SK-N-SH (cell line): Measurements from ENCODE around the gene SEC11A. TPM values are rescaled to one million over a fixed set of nuclear protein-coding genes. Genes with fewer than 3 reads are reported as not detected.

Experiments used
- CTCF ChIA-PET: fragments of 300-600, 350-600 bp; formaldehyde crosslinking; extraction: SDS; loops from one replicate; lab custom pipeline; 2021; lab: Yijun Ruan, JAX
- POLR2A ChIA-PET: fragments of 350-600 bp; sonication (Branson Sonifier 250); formaldehyde crosslinking; extraction: SDS; loops from one replicate; lab custom pipeline; 2020; ENCODE audit warnings: antibody characterized with exemption, inconsistent platforms; lab: Yijun Ruan, JAX
- DNase-seq: peaks from one replicate; pipeline ENCODE4 v3.0.0; 2012
- H2AFZ ChIP-seq: fragments of 200-600 bp; sonication (generic); 2 replicates; pipeline ENCODE4 v1.8.1; 2016; ENCODE audit warnings: antibody characterized with exemption, mild to moderate bottlenecking, low read depth
- H3F3A ChIP-seq: fragments of 200-600 bp; sonication (generic); replicated peaks from 2 replicates; pipeline ENCODE3; 2016; ENCODE audit warnings: antibody characterized with exemption, mild to moderate bottlenecking; ENCODE audit not compliant: insufficient read depth
- H3K27ac ChIP-seq, 2 experiments: fragments of 200-500 bp in 1 of 2; fragments of 200-600 bp in 1 of 2; sonication (Bioruptor generic) in 1 of 2; sonication (generic), shearing (Covaris generic) in 1 of 2; 2 replicates each; pipeline versions ENCODE4 v1.5.1 to v1.6.1; 2014 to 2016; ENCODE audit warnings: low read depth in 2 of 2, inconsistent platforms in 1 of 2, low read length in 1 of 2, mild to moderate bottlenecking in 1 of 2, mixed read lengths in 1 of 2
- H3K27me3 ChIP-seq: fragments of 200-600 bp; sonication (generic), shearing (Covaris generic); 2 replicates; pipeline ENCODE4 v1.6.1; 2016; ENCODE audit warnings: mixed run types; ENCODE audit not compliant: insufficient read depth
- H3K36me3 ChIP-seq, 2 experiments: fragments of 200-500 bp in 1 of 2; fragments of 200-600 bp in 1 of 2; sonication (Bioruptor generic) in 1 of 2; sonication (generic) in 1 of 2; replicated peaks in 1 of 2; 2 replicates each; pipeline versions ENCODE3 to v1.5.1; 2014 to 2016; ENCODE audit warnings: low read length in 1 of 2, mild to moderate bottlenecking in 1 of 2; ENCODE audit not compliant: insufficient read depth in 2 of 2, control insufficient read depth in 1 of 2
- H3K4me1 ChIP-seq, 2 experiments: fragments of 200-500 bp in 1 of 2; fragments of 200-600 bp in 1 of 2; sonication (Bioruptor generic) in 1 of 2; sonication (generic), shearing (Covaris generic) in 1 of 2; 2 replicates each; pipeline versions ENCODE4 v1.5.1 to v1.6.1; 2014 to 2016; ENCODE audit warnings: low read depth in 1 of 2, low read length in 1 of 2, mixed run types in 1 of 2; ENCODE audit not compliant: insufficient read depth in 2 of 2, control insufficient read depth in 1 of 2
- H3K4me2 ChIP-seq: fragments of 200-600 bp; sonication (generic), shearing (Covaris generic); 2 replicates; pipeline ENCODE4 v1.6.1; 2017; ENCODE audit warnings: mixed run types
- H3K4me3 ChIP-seq, 2 experiments: fragments of 200-500 bp in 1 of 2; fragments of 200-600 bp in 1 of 2; sonication (Bioruptor generic) in 1 of 2; sonication (generic), shearing (Covaris generic) in 1 of 2; 2 replicates each; pipeline versions ENCODE4 v1.5.1 to v1.8.1; 2014 to 2016; ENCODE audit warnings: low read depth in 2 of 2, inconsistent platforms in 1 of 2, low read length in 1 of 2, mild to moderate bottlenecking in 1 of 2, mixed read lengths in 1 of 2, moderate library complexity in 1 of 2
- H3K79me2 ChIP-seq: fragments of 200-600 bp; sonication (generic); 2 replicates; pipeline ENCODE4 v1.8.1; 2017; ENCODE audit warnings: mild to moderate bottlenecking; ENCODE audit not compliant: insufficient read depth
- H3K9ac ChIP-seq: fragments of 200-600 bp; sonication (generic); 2 replicates; pipeline ENCODE4 v1.6.1; 2017; ENCODE audit warnings: mixed run types
- H3K9me2 ChIP-seq: fragments of 200-600 bp; sonication (generic); 2 replicates; pipeline ENCODE4 v1.6.1; 2017; ENCODE audit warnings: mixed run types
- H3K9me3 ChIP-seq: fragments of 200-600 bp; sonication (generic); 2 replicates; pipeline ENCODE4 v1.6.1; 2017; ENCODE audit warnings: mixed run types, mild to moderate bottlenecking, moderate library complexity
- H4K20me1 ChIP-seq: fragments of 200-600 bp; sonication (generic); 2 replicates; pipeline ENCODE4 v1.6.1; 2017; ENCODE audit warnings: mild to moderate bottlenecking, mixed run types; ENCODE audit not compliant: insufficient read depth
- ELF1 ChIP-seq: IDR thresholded peaks from 2 replicates; pipeline ENCODE4 v1.4.0; 2012
- EP300 ChIP-seq, 2 experiments: IDR thresholded peaks; 2 replicates each; pipeline versions ENCODE4 v1.4.0 to v1.6.1; 2012; ENCODE audit warnings: borderline replicate concordance in 1 of 2, low read depth in 1 of 2, low read length in 1 of 2
- JUND ChIP-seq: IDR thresholded peaks from 2 replicates; pipeline ENCODE4 v1.4.0; 2012
- MXI1 ChIP-seq: IDR thresholded peaks from 2 replicates; pipeline ENCODE4 v1.6.1; 2012; ENCODE audit warnings: mild to moderate bottlenecking, low read depth, low read length, improper control_type of control experiment
- NFIC ChIP-seq: IDR thresholded peaks from 2 replicates; pipeline ENCODE4 v1.4.0; 2012; ENCODE audit warnings: borderline replicate concordance
- POLR2AphosphoS5 ChIP-seq: IDR thresholded peaks from 2 replicates; pipeline ENCODE4 v1.6.1; 2012; ENCODE audit warnings: low read depth, low read length
- SIN3A ChIP-seq: IDR thresholded peaks from 2 replicates; pipeline ENCODE4 v1.6.1; 2012; ENCODE audit warnings: low read depth, mild to moderate bottlenecking, low read length, moderate library complexity, borderline replicate concordance
- TAF1 ChIP-seq: IDR thresholded peaks from 2 replicates; pipeline ENCODE4 v1.6.1; 2012; ENCODE audit warnings: low read depth, mild to moderate bottlenecking, low read length, moderate library complexity, borderline replicate concordance
- TCF12 ChIP-seq: IDR thresholded peaks from 2 replicates; pipeline ENCODE4 v1.4.0; 2012
- TEAD4 ChIP-seq: IDR thresholded peaks from 2 replicates; pipeline ENCODE4 v1.4.0; 2012; ENCODE audit warnings: mild to moderate bottlenecking, borderline replicate concordance; ENCODE audit not compliant: insufficient read depth
- YY1 ChIP-seq: IDR thresholded peaks from 2 replicates; pipeline ENCODE4 v1.4.0; 2012; ENCODE audit warnings: low read depth, mild to moderate bottlenecking
- WGBS: methylation state at CpG from one replicate; pipeline ENCODE4 v1.1.6; 2017; ENCODE audit warnings: low lambda C conversion rate; 5-methylcytosine and 5-hydroxymethylcytosine counted together
- polyA plus RNA-seq, 3 experiments: library from polyadenylated mRNA; depleted of rRNA; stranded (reverse); fragments of >200 nt; gene quantifications; 2 replicates each; pipeline ENCODE4 v1.2.3, GENCODE V29; 2012
- TF ChIP-seq, protein P1 (sequence below): IDR thresholded peaks from 2 replicates; pipeline ENCODE4 v1.6.1; 2012; ENCODE audit warnings: mild to moderate bottlenecking, low read depth, low read length, moderate library complexity
- TF ChIP-seq, protein P2 (sequence below): IDR thresholded peaks from 2 replicates; pipeline ENCODE4 v1.4.0; 2012; ENCODE audit warnings: low read depth
- TF ChIP-seq, protein P3 (sequence below): fragments of 150-350 bp; IDR thresholded peaks from 2 replicates; pipeline ENCODE4 v1.6.1; 2016; ENCODE audit warnings: mild to moderate bottlenecking, low read depth, low read length
- TF ChIP-seq, protein P4 (sequence below): IDR thresholded peaks from 2 replicates; pipeline ENCODE4; 2012
- TF ChIP-seq, protein P5 (sequence below): fragments of 200-600 bp; sonication (generic); IDR thresholded peaks from 2 replicates; pipeline ENCODE4 v1.6.1; 2017; ENCODE audit warnings: antibody characterized with exemption, mild to moderate bottlenecking, moderate library complexity

SEC11A gene
- polyA plus RNA-seq, 1 of the 3 experiments (the other 2 are of a cell fraction), result 107 TPM

DNA sequence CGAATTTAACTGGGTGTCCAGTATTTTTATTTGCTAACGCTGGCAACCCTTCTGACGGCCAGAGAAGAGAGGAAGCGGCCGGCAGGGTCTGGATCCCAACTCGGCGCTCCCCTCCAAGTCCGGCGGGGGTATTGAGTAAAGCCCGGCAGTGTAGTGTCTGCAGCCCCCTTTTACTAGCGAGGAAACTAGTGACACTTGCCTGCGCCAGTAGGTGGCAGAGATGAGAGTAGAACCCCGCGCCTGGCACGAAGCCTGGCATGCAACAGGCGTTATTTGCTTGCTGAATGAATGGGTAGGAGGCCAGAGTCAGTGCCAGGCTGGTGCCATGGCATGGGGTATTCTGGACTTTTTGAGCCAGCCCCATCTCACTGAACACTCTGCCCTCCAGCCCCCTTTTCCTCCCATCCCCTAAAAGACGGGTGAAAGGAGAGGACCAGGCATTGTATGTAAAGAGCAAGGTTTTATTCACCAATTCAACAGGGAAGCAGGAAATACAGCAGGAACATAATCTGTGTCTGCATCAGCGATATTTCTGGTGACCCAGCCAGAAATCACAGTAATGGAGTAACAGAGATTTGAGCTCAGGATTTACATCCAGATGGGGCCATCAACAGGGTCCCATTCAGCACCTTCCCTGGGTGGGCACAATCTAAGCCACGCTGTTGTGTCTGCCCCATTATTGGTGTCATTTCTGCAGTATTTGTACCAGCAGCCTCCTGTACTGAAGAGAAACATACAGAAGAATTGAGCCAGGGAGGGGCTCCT lies 61.1 kb downstream of the SEC11A start (continued):
- TF ChIP-seq, protein P1, sequence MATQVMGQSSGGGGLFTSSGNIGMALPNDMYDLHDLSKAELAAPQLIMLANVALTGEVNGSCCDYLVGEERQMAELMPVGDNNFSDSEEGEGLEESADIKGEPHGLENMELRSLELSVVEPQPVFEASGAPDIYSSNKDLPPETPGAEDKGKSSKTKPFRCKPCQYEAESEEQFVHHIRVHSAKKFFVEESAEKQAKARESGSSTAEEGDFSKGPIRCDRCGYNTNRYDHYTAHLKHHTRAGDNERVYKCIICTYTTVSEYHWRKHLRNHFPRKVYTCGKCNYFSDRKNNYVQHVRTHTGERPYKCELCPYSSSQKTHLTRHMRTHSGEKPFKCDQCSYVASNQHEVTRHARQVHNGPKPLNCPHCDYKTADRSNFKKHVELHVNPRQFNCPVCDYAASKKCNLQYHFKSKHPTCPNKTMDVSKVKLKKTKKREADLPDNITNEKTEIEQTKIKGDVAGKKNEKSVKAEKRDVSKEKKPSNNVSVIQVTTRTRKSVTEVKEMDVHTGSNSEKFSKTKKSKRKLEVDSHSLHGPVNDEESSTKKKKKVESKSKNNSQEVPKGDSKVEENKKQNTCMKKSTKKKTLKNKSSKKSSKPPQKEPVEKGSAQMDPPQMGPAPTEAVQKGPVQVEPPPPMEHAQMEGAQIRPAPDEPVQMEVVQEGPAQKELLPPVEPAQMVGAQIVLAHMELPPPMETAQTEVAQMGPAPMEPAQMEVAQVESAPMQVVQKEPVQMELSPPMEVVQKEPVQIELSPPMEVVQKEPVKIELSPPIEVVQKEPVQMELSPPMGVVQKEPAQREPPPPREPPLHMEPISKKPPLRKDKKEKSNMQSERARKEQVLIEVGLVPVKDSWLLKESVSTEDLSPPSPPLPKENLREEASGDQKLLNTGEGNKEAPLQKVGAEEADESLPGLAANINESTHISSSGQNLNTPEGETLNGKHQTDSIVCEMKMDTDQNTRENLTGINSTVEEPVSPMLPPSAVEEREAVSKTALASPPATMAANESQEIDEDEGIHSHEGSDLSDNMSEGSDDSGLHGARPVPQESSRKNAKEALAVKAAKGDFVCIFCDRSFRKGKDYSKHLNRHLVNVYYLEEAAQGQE, result 0 out of 2 replicates have a peak, but pooled peaks have one; percentile 36
- TF ChIP-seq, protein P2, sequence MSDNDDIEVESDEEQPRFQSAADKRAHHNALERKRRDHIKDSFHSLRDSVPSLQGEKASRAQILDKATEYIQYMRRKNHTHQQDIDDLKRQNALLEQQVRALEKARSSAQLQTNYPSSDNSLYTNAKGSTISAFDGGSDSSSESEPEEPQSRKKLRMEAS, result peak; percentile 70
- TF ChIP-seq, protein P3, sequence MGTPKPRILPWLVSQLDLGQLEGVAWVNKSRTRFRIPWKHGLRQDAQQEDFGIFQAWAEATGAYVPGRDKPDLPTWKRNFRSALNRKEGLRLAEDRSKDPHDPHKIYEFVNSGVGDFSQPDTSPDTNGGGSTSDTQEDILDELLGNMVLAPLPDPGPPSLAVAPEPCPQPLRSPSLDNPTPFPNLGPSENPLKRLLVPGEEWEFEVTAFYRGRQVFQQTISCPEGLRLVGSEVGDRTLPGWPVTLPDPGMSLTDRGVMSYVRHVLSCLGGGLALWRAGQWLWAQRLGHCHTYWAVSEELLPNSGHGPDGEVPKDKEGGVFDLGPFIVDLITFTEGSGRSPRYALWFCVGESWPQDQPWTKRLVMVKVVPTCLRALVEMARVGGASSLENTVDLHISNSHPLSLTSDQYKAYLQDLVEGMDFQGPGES, result no peak
- TF ChIP-seq TEAD4 (no peak), EP300 (IDR thresholded peaks at IDR 0.05; ENCODE audit: borderline replicate concordance in 1 of 2, low read depth in 1 of 2, low read length in 1 of 2) (peak in 1 of 2 experiments; percentile 8; a peak in 1 of 4 replicates), NFIC (peak; percentile 73), TCF12 (no peak)

DNA sequence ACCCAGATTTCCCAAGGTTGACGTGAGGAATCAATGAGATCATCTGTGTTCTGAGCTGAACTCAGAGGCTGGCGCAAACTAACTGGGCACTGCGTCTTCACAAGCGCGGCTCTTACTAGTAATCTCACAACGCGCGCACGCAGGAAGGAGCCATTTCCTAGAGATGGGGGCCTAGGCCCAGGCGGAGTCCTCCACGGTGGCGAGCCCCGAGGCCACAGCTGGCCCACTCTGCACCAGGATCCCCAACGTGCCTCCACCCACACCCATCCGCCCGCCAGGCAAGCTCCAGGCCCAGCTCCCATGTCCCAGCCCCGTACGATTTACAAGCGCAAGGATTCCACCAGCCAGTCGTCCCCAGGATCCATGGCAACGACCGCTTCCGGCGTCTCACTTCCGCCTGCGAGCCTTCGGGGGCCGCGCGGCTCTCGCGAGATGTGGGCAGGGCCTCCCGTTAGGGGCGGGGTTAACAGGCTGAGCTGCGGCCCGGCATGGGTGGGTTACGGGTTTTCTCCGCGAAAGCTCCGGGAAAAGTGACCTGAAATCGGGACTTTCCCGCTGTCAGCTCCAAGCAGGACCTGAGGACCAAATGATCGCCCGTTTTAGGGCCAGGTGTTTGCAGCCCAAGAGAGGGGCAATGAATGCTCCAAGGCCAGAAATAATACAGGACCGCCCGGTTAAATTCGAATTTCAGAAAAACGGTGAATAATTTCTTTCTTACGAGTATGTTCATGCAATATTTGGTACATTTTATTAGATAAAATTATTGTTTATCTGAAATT lies 61.8 kb downstream of the SEC11A start, which contains the start of gene WDR73:
Gene WDR73 (minus strand): TSS at position 374 of the 779 bp plus-strand sequence. CDS start 9 bp downstream, at position 365.
- WGBS, result under 1% methylated on average over 37 of the region's 49 CpGs
- peaks cover 32% of the 10 kb centered on the region for H3K79me2 ChIP-seq
- no peaks in the 10 kb centered on the region for H3K27me3 ChIP-seq
- H3K27ac ChIP-seq, result peak within 1 kb of the TSS; percentile 72 to 86
- POLR2A ChIA-PET, result interaction anchor here (0.6 to 2.4 kb wide), 18 partner anchors 10 to 1055 kb away, joined by 3 to 12 read pairs (median 4); partner anchors contain the start of genes SEC11A and ZSCAN2
- CTCF ChIA-PET, result interaction anchor here (0.7 to 2.6 kb wide), 17 partner anchors 9 to 275 kb away, joined by 3 to 17 read pairs (median 5); no protein-coding TSS in a partner anchor
- peak within 1 kb of the TSS; percentile 89 for H3K9ac ChIP-seq
- peak within 1 kb of the TSS; percentile 54 to 92 for H3K4me3 ChIP-seq
- no peaks in the 10 kb centered on the region for H3K9me2 ChIP-seq
- H3K36me3 ChIP-seq, result peaks cover 14 to 22% of the 10 kb centered on the region in 2 experiments
- peaks cover 19% of the 10 kb centered on the region for H3F3A ChIP-seq
- H3K9me3 ChIP-seq, result no peaks in the 10 kb centered on the region
- peaks cover 21 to 34% of the 10 kb centered on the region in 2 experiments; a peak in 2 of 4 replicates for H3K4me1 ChIP-seq
- H4K20me1 ChIP-seq, result no peaks in the 10 kb centered on the region
- peak within 1 kb of the TSS; percentile 79 for H3K4me2 ChIP-seq
- H2AFZ ChIP-seq, result peak within 1 kb of the TSS; percentile 82
- peak; percentile 94 for DNase-seq
- TF ChIP-seq ELF1 (peak; percentile 84), SIN3A (peak; percentile 84; the same call in 1 of the 2 replicates), TAF1 (peak; percentile 89), JUND (no peak), YY1 (peak; percentile 76), MXI1 (peak; percentile 80), POLR2AphosphoS5 (peak; percentile 91)
- TF ChIP-seq, protein P4, sequence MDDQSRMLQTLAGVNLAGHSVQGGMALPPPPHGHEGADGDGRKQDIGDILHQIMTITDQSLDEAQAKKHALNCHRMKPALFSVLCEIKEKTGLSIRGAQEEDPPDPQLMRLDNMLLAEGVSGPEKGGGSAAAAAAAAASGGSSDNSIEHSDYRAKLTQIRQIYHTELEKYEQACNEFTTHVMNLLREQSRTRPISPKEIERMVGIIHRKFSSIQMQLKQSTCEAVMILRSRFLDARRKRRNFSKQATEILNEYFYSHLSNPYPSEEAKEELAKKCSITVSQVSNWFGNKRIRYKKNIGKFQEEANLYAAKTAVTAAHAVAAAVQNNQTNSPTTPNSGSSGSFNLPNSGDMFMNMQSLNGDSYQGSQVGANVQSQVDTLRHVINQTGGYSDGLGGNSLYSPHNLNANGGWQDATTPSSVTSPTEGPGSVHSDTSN, result no peak; the same call in 1 of the 2 replicates
- TF ChIP-seq, protein P1, result peak; percentile 10; the same call in 1 of the 2 replicates
- TF ChIP-seq, protein P5, sequence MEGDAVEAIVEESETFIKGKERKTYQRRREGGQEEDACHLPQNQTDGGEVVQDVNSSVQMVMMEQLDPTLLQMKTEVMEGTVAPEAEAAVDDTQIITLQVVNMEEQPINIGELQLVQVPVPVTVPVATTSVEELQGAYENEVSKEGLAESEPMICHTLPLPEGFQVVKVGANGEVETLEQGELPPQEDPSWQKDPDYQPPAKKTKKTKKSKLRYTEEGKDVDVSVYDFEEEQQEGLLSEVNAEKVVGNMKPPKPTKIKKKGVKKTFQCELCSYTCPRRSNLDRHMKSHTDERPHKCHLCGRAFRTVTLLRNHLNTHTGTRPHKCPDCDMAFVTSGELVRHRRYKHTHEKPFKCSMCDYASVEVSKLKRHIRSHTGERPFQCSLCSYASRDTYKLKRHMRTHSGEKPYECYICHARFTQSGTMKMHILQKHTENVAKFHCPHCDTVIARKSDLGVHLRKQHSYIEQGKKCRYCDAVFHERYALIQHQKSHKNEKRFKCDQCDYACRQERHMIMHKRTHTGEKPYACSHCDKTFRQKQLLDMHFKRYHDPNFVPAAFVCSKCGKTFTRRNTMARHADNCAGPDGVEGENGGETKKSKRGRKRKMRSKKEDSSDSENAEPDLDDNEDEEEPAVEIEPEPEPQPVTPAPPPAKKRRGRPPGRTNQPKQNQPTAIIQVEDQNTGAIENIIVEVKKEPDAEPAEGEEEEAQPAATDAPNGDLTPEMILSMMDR, result no peak
